HG02852 (cell line): ENCODE results near the gene TMTC2.
"Not testable (repeated sequence)": the region's sequence is repeated elsewhere in the genome, so short reads cannot be mapped to it uniquely, and the experiment has no call there.

Experiments
- ATAC-seq: cut with Tn5 transposase; IDR thresholded peaks from one replicate; pipeline ENCODE4 v1.9.1; 2021; ENCODE audit warnings: mild to moderate bottlenecking, moderate library complexity; ENCODE audit not compliant: unreplicated experiment

TMTC2 gene

GRCh38 chr12:83117926-83118325 is 431.2 kb downstream of the TMTC2 start:
- ATAC-seq: not testable (repeated sequence)

GRCh38 chr12:83121897-83122622 is 435.4 kb downstream of the TMTC2 start:
- no peak for ATAC-seq

GRCh38 chr12:83122623-83122934 is 435.9 kb downstream of the TMTC2 start:
- ATAC-seq: no peak

GRCh38 chr12:83123039-83123438 is 436.3 kb downstream of the TMTC2 start:
- no peak for ATAC-seq

- no peak for ATAC-seq
Observed at GRCh38 chr12:83128540-83128939, 441.8 kb downstream of the TMTC2 start.

GRCh38 chr12:83130178-83130577 is 443.5 kb downstream of the TMTC2 start:
- ATAC-seq: no peak

GRCh38 chr12:83132360-83132759 is 445.7 kb downstream of the TMTC2 start:
- ATAC-seq: no peak

- no peak for ATAC-seq
Observed at GRCh38 chr12:83136411-83136810, 449.7 kb downstream of the TMTC2 start.

GRCh38 chr12:83140135-83140534 is 453.4 kb downstream of the TMTC2 start:
- no peak for ATAC-seq

- ATAC-seq: no peak
Observed at GRCh38 chr12:83141460-83141994, 454.8 kb downstream of the TMTC2 start.

GRCh38 chr12:83142914-83143313 is 456.2 kb downstream of the TMTC2 start:
- no peak for ATAC-seq

- no peak for ATAC-seq
Observed at GRCh38 chr12:83143950-83144349, 457.2 kb downstream of the TMTC2 start.

- ATAC-seq: no peak
Observed at GRCh38 chr12:83145325-83145840, 458.7 kb downstream of the TMTC2 start.

GRCh38 chr12:83147341-83147740 is 460.6 kb downstream of the TMTC2 start:
- no peak for ATAC-seq

GRCh38 chr12:83149987-83150386 is 463.3 kb downstream of the TMTC2 start:
- no peak for ATAC-seq

GRCh38 chr12:83150465-83151189 is 463.9 kb downstream of the TMTC2 start:
- no peak for ATAC-seq

- peak; percentile 61 for ATAC-seq
Observed at GRCh38 chr12:83153177-83153576, 466.5 kb downstream of the TMTC2 start.

- ATAC-seq: no peak
Observed at GRCh38 chr12:83156815-83157214, 470.1 kb downstream of the TMTC2 start.

- no peak for ATAC-seq
Observed at GRCh38 chr12:83157604-83158003, 470.9 kb downstream of the TMTC2 start.

GRCh38 chr12:83158613-83159207 is 472.0 kb downstream of the TMTC2 start:
- ATAC-seq: no peak

GRCh38 chr12:83161456-83161855 is 474.8 kb downstream of the TMTC2 start:
- ATAC-seq: no peak

- ATAC-seq: no peak
Observed at GRCh38 chr12:83168751-83169150, 482.0 kb downstream of the TMTC2 start.
